SIG-M5 treated with dmso at 0.1 percent for 504 hours (cell line): Measurements from ENCODE around the gene DNHD1.
A peak's percentile ranks its signal among the peaks of the same experiment; 100 is the strongest.

Experiments
- DNase-seq: peaks from one replicate; lab custom pipeline; 2025; ENCODE audit not compliant: unreplicated experiment; lab: John Stamatoyannopoulos, UW

The DNHD1 gene

GRCh38 chr11:6583584-6583983 lies 86.5 kb downstream of the DNHD1 start:
- no peak for DNase-seq

- DNase-seq: no peak
These were observed 87.4 kb downstream of the DNHD1 start for GRCh38 chr11:6584528-6584927.

- DNase-seq: no peak
These were observed 89.6 kb downstream of the DNHD1 start for GRCh38 chr11:6586434-6587359.

GRCh38 chr11:6587360-6587953 lies 90.4 kb downstream of the DNHD1 start:
- DNase-seq: no peak

- DNase-seq: no peak
These were observed 90.9 kb downstream of the DNHD1 start for GRCh38 chr11:6588018-6588417.

- DNase-seq: no peak
These were observed 97.2 kb downstream of the DNHD1 start for GRCh38 chr11:6594142-6594768.

GRCh38 chr11:6596239-6596877 lies 99.3 kb downstream of the DNHD1 start:
- no peak for DNase-seq

GRCh38 chr11:6598555-6598954 lies 101.5 kb downstream of the DNHD1 start:
- DNase-seq: no peak

- no peak for DNase-seq
These were observed 102.4 kb downstream of the DNHD1 start for GRCh38 chr11:6599449-6599848.

GRCh38 chr11:6599881-6600390 lies 102.9 kb downstream of the DNHD1 start:
- DNase-seq: no peak

GRCh38 chr11:6601041-6601461 lies 104.0 kb downstream of the DNHD1 start:
- no peak for DNase-seq

- DNase-seq: no peak
These were observed 105.2 kb downstream of the DNHD1 start for GRCh38 chr11:6602096-6602940.

GRCh38 chr11:6603287-6604080 lies 106.4 kb downstream of the DNHD1 start, which contains the start of the genes ILK and RRP8:
Gene ILK (plus strand): TSS chr11:6603774. CDS start chr11:6604272, 498 bp downstream.
Gene RRP8 (minus strand): TSS chr11:6603616. CDS start chr11:6603502, 114 bp downstream.
- peak; percentile 83 for DNase-seq

- DNase-seq: peak; percentile 57
These were observed 107.1 kb downstream of the DNHD1 start for GRCh38 chr11:6604081-6604626.

GRCh38 chr11:6604790-6605189 lies 107.7 kb downstream of the DNHD1 start:
- no peak for DNase-seq

- peak; percentile 68 for DNase-seq
These were observed 109.5 kb downstream of the DNHD1 start for GRCh38 chr11:6606471-6607189.

GRCh38 chr11:6607190-6607795 lies 110.2 kb downstream of the DNHD1 start:
- no peak for DNase-seq

- no peak for DNase-seq
These were observed 110.9 kb downstream of the DNHD1 start for GRCh38 chr11:6608011-6608410.
